AG09319 (cell line): ENCODE measurements around the gene CDC42BPA.

Experiments
- DNase-seq: peaks from one replicate; pipeline ENCODE4 v3.0.0-alpha.2; 2010; ENCODE audit warnings: low read depth; ENCODE audit errors: extremely low read depth
- CTCF ChIP-seq: IDR thresholded peaks from 2 replicates; pipeline ENCODE4 v1.5.1; 2011; ENCODE audit warnings: low read depth, mild to moderate bottlenecking, inconsistent platforms, low read length, moderate library complexity

CDC42BPA gene

GRCh38 chr1:227228201-227228600 is 90.1 kb downstream of the CDC42BPA start:
- no peak for DNase-seq
- TF ChIP-seq CTCF: no peak

GRCh38 chr1:227227761-227228160 is 90.5 kb downstream of the CDC42BPA start:
- TF ChIP-seq CTCF: no peak
- no peak for DNase-seq

GRCh38 chr1:227225715-227226346 is 92.5 kb downstream of the CDC42BPA start:
- no peak for TF ChIP-seq CTCF
- DNase-seq: peak; percentile 29

GRCh38 chr1:227223171-227223806 is 95.0 kb downstream of the CDC42BPA start:
- DNase-seq: no peak
- no peak for TF ChIP-seq CTCF

- no peak for DNase-seq
- no peak for TF ChIP-seq CTCF
These were observed 98.5 kb downstream of the CDC42BPA start for GRCh38 chr1:227219715-227220292.

- TF ChIP-seq CTCF: no peak
These were observed 99.3 kb downstream of the CDC42BPA start for GRCh38 chr1:227218870-227219573.

More at GRCh38 chr1:227218870-227219573, 99.3 kb downstream of the CDC42BPA start:
- no peak for DNase-seq
